Spleen (tissue), 7 donors: ENCODE measurements around the gene TMEM89.

Experiments
- CTCF ChIP-seq, 11 experiments: fragments of 200-600 bp in 7 of 11; fragments of 450-650 bp in 4 of 11; sonication (generic) in 4 of 11; IDR thresholded peaks in 8 of 11; conservative IDR thresholded peaks in 3 of 11; 1 replicate in 7 of 11; 2 replicates in 4 of 11; pipeline versions ENCODE4 v1.4.0 to v1.8.0; 2016 to 2021; ENCODE audit warnings: antibody characterized with exemption in 11 of 11, inconsistent platforms in 4 of 11, mild to moderate bottlenecking in 1 of 11
- POLR2AphosphoS5 ChIP-seq, 3 donors: sonication (generic); formaldehyde crosslinking; IDR thresholded peaks; one replicate each; pipeline ENCODE4 v1.5.1; 2017; ENCODE audit warnings: antibody characterized with exemption in 3 of 3
- donor health status: DM: no; HTN: no; CAD: no; lungs with moderate emphysema.
- donor health status: DM: no; HTN: no; CAD: no.
- donor health status: DM: no; HTN: no; CAD: no.

- TF ChIP-seq CTCF (IDR thresholded peaks at IDR 0.05 in 8 of 11, conservative IDR thresholded peaks at IDR 0.05 in 3 of 11) (no peak), POLR2AphosphoS5 (IDR thresholded peaks at IDR 0.05) (no peak)
Measured at GRCh38 chr3:48625600-48625999, 4.0 kb upstream of the TMEM89 start.
